ENCODE data around the gene MRPL20. TPM values are rescaled to one million over a fixed set of nuclear protein-coding genes. Genes with fewer than 3 reads are reported as not detected.

The MRPL20 gene
- total RNA-seq, 2 donors from 2014 or later, result 160 to 218 TPM

DNA sequence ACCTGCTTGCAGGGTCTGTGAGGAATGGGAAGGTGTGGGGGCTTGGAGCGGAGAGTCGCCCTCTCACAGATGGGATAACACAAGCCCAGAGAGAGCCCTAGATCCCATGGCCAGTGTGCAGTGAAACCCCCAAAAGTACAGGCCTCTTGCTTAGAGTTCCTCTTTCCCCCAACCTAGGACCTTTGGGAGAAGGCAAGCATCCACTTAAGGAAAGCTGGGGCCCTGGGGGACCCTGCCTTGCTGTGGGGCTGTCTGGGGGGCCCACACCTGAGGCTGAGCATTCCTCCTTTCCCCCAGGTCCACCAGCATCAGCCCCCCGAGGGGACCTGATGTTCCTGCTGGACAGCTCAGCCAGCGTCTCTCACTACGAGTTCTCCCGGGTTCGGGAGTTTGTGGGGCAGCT is 29.5 kb upstream of the MRPL20 start:
- TF ChIP-seq, protein P1, sequence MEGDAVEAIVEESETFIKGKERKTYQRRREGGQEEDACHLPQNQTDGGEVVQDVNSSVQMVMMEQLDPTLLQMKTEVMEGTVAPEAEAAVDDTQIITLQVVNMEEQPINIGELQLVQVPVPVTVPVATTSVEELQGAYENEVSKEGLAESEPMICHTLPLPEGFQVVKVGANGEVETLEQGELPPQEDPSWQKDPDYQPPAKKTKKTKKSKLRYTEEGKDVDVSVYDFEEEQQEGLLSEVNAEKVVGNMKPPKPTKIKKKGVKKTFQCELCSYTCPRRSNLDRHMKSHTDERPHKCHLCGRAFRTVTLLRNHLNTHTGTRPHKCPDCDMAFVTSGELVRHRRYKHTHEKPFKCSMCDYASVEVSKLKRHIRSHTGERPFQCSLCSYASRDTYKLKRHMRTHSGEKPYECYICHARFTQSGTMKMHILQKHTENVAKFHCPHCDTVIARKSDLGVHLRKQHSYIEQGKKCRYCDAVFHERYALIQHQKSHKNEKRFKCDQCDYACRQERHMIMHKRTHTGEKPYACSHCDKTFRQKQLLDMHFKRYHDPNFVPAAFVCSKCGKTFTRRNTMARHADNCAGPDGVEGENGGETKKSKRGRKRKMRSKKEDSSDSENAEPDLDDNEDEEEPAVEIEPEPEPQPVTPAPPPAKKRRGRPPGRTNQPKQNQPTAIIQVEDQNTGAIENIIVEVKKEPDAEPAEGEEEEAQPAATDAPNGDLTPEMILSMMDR (IDR thresholded peaks at IDR 0.05), result no peak
- DNase-seq (ENCODE audit: low spot score), result no peak
- no peaks in the 10 kb centered on the region for H3K9me3 ChIP-seq
- H3K36me3 ChIP-seq, result no peaks in the 10 kb centered on the region
- peak overlapping the region; percentile 32 to 56 for H3K4me3 ChIP-seq
- no peak overlapping the region for H3K27ac ChIP-seq
- peaks cover 0 to 69% of the 10 kb centered on the region in 2 donors for H3K4me1 ChIP-seq
- no peaks in the 10 kb centered on the region for H3K27me3 ChIP-seq

DNA sequence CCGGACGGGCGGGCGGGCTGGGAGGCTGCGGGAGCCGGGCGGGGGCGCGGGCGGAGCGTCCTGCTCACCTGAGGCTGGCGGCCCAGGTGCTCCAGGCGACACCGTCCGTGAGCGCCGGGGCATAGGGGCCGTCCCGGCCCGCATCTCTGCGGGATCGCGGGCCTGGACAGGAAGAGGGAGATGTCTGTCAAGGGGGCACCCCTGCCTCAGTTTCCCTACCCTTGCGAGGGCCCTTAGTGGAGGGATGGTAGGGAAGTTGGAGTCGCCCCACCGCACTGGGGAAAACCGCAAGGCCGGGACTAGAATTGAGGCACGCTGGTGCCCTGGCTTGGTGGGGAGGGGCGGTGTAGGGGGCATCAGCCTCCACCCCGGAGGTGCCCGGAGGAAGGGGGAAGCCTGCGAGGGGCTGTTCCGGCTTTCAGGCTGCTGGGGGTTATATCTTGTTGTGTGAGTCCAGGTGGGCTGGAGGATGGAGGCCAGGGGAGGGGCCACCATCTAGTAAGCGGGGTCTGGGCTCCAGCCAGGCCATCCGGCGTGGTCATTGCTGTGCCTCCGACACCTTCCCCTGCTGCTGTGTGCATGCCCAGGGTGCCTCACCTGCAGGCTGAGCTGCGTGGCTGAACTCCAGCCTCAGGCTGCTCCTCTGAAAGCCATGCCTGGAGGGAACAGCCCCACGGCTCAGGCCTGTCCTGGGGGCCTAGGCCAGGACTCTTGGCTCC is 29.0 kb upstream of the MRPL20 start:
- Histone ChIP-seq H3K27ac (peak overlapping the region in 1 of 2 donors; percentile 46), H3K36me3 (no peaks in the 10 kb centered on the region), H3K4me1 (peaks cover 0 to 69% of the 10 kb centered on the region in 2 donors), H3K4me3 (peak overlapping the region; percentile 32 to 56), H3K27me3 (no peaks in the 10 kb centered on the region), H3K9me3 (no peaks in the 10 kb centered on the region)
- TF ChIP-seq, protein P1 (IDR thresholded peaks at IDR 0.05), result no peak
- no peak for DNase-seq (ENCODE audit: low spot score)

DNA sequence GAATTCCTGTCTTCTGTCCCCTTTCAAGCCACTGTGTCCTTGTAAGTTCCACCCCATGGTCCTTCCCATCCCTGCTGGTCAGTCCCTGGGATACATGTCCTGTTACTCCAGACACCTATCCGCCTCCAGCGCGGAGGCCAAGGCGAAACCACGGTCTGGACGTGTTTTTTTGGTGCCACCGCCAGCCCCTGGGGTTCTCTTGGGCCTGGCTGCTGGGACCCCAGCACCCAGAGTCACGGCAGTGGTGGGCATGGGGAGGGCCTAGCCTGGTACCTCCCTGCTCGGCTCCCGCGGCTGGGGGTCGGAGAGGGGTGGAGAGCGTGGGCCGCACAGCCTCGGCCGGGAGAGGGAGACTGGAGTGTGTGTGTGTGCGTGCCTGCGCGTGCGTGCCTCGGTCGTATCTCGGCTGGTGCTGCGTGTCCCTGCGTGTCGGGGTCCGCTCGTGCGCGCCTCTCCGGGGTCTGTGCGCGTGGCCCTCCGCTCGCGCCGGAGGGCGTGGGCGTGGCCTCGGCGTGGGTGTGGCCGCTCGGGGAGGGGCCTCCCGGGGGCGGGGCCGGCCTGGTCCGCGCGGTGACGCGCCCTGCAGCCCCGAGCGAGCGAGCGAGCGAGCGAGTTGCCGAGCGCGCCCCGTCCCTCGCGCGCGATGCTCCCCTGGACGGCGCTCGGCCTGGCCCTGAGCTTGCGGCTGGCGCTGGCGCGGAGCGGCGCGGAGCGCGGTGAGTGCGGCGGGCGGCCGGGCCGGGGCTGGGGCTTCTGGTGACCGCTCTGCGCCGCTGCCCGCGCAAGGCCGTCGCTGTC is 28.2 kb upstream of the MRPL20 start, which contains the start of gene VWA1:
VWA1 (plus strand) TSS at position 585 of the 798 bp plus-strand sequence; CDS start at position 644, 59 bp downstream.
- peaks cover 0 to 69% of the 10 kb centered on the region in 2 donors for H3K4me1 ChIP-seq
- no peak for DNase-seq (ENCODE audit: low spot score)
- H3K27ac ChIP-seq, result peak within 1 kb of the TSS; percentile 81 to 87
- TF ChIP-seq, protein P1 (IDR thresholded peaks at IDR 0.05), result no peak
- H3K27me3 ChIP-seq, result no peaks in the 10 kb centered on the region
- no peaks in the 10 kb centered on the region for H3K9me3 ChIP-seq
- no peaks in the 10 kb centered on the region for H3K36me3 ChIP-seq
- peak within 1 kb of the TSS; percentile 32 to 56 for H3K4me3 ChIP-seq

DNA sequence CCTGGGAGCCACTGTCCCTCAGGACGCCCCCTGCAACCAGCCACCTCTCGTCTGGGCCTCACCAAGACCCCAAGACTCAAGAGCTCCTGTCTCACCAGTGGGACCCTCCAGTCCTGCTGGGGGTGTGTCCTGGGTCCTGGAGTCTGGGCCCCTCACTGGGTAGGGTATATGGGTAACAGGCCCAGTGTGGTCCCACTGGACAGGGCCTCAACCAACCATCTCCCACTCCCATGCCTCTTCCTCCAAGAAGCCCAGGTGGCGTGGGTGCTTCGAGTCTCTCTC is 27.7 kb upstream of the MRPL20 start:
- H3K4me3 ChIP-seq, result peak overlapping the region; percentile 32 to 56
- H3K27ac ChIP-seq, result peak overlapping the region; percentile 81 to 87
- no peaks in the 10 kb centered on the region for H3K9me3 ChIP-seq
- H3K4me1 ChIP-seq, result peaks cover 0 to 73% of the 10 kb centered on the region in 2 donors
- no peak for DNase-seq (ENCODE audit: low spot score)
- TF ChIP-seq, protein P1 (IDR thresholded peaks at IDR 0.05), result no peak
- no peaks in the 10 kb centered on the region for H3K27me3 ChIP-seq
- no peaks in the 10 kb centered on the region for H3K36me3 ChIP-seq

DNA sequence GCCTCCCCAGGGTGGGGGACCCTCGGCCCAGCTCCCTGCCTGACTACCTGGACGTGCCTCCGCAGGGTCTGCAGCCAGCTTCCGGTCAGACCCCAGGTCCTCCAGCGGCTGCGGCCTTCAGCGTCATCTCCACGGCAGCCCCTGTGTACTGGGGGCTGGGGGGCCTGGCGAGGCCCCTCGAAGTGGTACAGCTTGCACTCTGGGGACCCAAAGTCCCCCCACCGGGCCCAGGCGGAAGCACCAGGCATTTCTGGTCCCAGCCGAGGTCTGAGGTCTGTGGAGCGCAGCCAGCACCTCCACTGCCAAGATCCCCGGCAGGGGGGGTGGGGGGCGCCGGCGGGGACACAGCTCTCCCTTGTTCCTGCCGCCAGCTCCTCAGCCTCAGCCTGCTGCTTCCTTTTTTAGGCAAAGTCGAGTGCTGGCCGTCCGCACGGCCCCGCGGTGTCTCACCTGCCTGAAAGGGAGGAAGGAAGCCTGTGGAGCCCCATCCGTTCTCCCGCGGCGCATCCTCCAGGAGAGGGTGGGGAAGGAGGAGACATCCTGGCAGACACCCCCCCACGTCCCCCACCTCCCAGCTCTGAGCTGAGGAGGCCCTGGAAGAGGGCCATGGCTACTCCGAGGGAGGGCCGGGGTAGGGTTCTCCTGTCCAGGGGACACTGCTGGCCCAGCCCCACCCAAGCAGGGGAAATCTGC is 27.2 kb upstream of the MRPL20 start:
- peak overlapping the region in 1 of 2 donors; percentile 56 for H3K4me3 ChIP-seq
- H3K4me1 ChIP-seq, result peaks cover 0 to 78% of the 10 kb centered on the region in 2 donors
- DNase-seq (ENCODE audit: low spot score), result peak; percentile 62

More for the DNA sequence above, 27.2 kb upstream of the MRPL20 start:
- Histone ChIP-seq H3K27me3 (no peaks in the 10 kb centered on the region), H3K9me3 (no peaks in the 10 kb centered on the region), H3K36me3 (no peaks in the 10 kb centered on the region), H3K27ac (peak overlapping the region; percentile 81 to 87)
- TF ChIP-seq, protein P1 (IDR thresholded peaks at IDR 0.05), result no peak

Data from right atrium auricular region (tissue), 2 donors.